ENCODE measurements around the gene GLRA3.
"Not testable (repeated sequence)": the region's sequence is repeated elsewhere in the genome, so short reads cannot be mapped to it uniquely, and the experiment has no call there.

GLRA3 gene

GRCh38 chr4:174828845-174829701, at the start of gene GLRA3:
GLRA3 (minus strand) TSS chr4:174829247; CDS start chr4:174828811, 436 bp downstream.
- DNase-seq (ENCODE audit: low read depth), result no peak

- no peak for DNase-seq (ENCODE audit: low read depth)
Observed at GRCh38 chr4:174874898-174875297, 45.9 kb upstream of the GLRA3 start.

GRCh38 chr4:174873931-174874330, 44.9 kb upstream of the GLRA3 start:
- DNase-seq (ENCODE audit: low read depth), result no peak

- not testable (repeated sequence) for DNase-seq (ENCODE audit: low read depth)
Observed at GRCh38 chr4:174873146-174873545, 44.1 kb upstream of the GLRA3 start.

GRCh38 chr4:174871407-174871806, 42.4 kb upstream of the GLRA3 start:
- DNase-seq (ENCODE audit: low read depth), result no peak

- no peak for DNase-seq (ENCODE audit: low read depth)
Observed at GRCh38 chr4:174870311-174870710, 41.3 kb upstream of the GLRA3 start.

- DNase-seq (ENCODE audit: low read depth), result no peak
Observed at GRCh38 chr4:174869339-174869738, 40.3 kb upstream of the GLRA3 start.

GRCh38 chr4:174867903-174868302, 38.9 kb upstream of the GLRA3 start:
- DNase-seq (ENCODE audit: low read depth), result no peak

- no peak for DNase-seq (ENCODE audit: low read depth)
Observed at GRCh38 chr4:174865418-174865985, 36.5 kb upstream of the GLRA3 start.

- DNase-seq (ENCODE audit: low read depth), result no peak
Observed at GRCh38 chr4:174864031-174864430, 35.0 kb upstream of the GLRA3 start.

GRCh38 chr4:174860588-174860987, 31.5 kb upstream of the GLRA3 start:
- no peak for DNase-seq (ENCODE audit: low read depth)

- no peak for DNase-seq (ENCODE audit: low read depth)
Observed at GRCh38 chr4:174859904-174860303, 30.9 kb upstream of the GLRA3 start.

GRCh38 chr4:174856926-174857800, 28.1 kb upstream of the GLRA3 start:
- DNase-seq (ENCODE audit: low read depth), result no peak

- DNase-seq (ENCODE audit: low read depth), result no peak
Observed at GRCh38 chr4:174855050-174855449, 26.0 kb upstream of the GLRA3 start.

GRCh38 chr4:174853629-174854028, 24.6 kb upstream of the GLRA3 start:
- DNase-seq (ENCODE audit: low read depth), result no peak

GRCh38 chr4:174848596-174848995, 19.5 kb upstream of the GLRA3 start:
- no peak for DNase-seq (ENCODE audit: low read depth)

- DNase-seq (ENCODE audit: low read depth), result no peak
Observed at GRCh38 chr4:174847801-174848427, 18.9 kb upstream of the GLRA3 start.

- DNase-seq (ENCODE audit: low read depth), result no peak
Observed at GRCh38 chr4:174835536-174835935, 6.5 kb upstream of the GLRA3 start.

- no peak for DNase-seq (ENCODE audit: low read depth)
Observed at GRCh38 chr4:174834477-174834876, 5.4 kb upstream of the GLRA3 start.

GRCh38 chr4:174826660-174827059, 2.4 kb downstream of the GLRA3 start:
- DNase-seq (ENCODE audit: low read depth), result no peak

GRCh38 chr4:174815282-174815681, 13.8 kb downstream of the GLRA3 start:
- no peak for DNase-seq (ENCODE audit: low read depth)

GRCh38 chr4:174813292-174813691, 15.8 kb downstream of the GLRA3 start:
- DNase-seq (ENCODE audit: low read depth), result no peak

Measured in HS-27A (cell line).